ENCODE measurements around the gene GMNN.

GMNN gene

DNA sequence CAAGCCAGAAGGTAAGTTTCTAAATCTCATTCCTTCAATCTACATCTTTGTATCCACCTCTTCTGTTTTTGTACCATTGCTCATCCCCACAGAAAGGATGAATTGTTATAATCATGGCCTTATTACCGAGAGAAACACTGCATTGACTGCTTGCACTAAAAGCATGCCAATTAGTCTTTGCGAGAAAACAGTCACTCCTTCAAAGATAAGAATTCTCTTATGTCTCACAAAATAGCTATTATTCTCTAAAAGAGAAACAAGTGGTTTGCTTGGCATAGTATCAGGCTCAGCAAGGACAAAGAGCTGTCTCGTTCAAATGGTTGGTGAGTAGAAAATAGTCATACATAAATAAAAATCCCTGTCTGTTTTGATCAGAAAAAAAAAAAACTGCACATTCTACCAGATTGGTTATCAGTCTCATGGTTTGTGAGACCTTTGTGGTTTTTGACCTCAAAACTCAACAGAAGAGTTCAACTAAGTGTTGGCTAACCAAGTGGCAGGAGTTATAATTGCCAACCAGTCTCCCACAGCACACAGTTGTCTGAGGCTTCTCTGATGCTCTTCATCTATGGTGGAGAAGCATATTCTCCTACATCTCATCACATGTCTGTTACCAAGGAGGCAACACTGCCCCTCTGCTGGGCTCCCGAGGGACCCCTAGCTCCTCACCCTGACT lies 59.1 kb downstream of the GMNN start:
- Histone ChIP-seq H2BK15ac (replicated peaks; ENCODE audit: low read depth) (no peak overlapping the region), H3K56ac (ENCODE audit: low read length) (no peak overlapping the region), H2BK5ac (ENCODE audit: low read length) (no peak overlapping the region)

More for the DNA sequence above, 59.1 kb downstream of the GMNN start:
- H3K4ac ChIP-seq (ENCODE audit: low read depth, low read length): no peak overlapping the region
- H3K18ac ChIP-seq (ENCODE audit: low read length): no peak overlapping the region
- no peaks in the 10 kb centered on the region for H3K4me1 ChIP-seq (ENCODE audit: control insufficient read depth, low read depth, low read length)
- no peaks in the 10 kb centered on the region for H3K79me2 ChIP-seq (ENCODE audit: control insufficient read depth, insufficient read depth, low read length)
- H2AK5ac ChIP-seq (ENCODE audit: low read length): no peak overlapping the region
- DNase-seq: no peak
- no peak overlapping the region for H4K8ac ChIP-seq (ENCODE audit: low read depth, low read length)
- no peak overlapping the region for H3K4me2 ChIP-seq (ENCODE audit: low read length)
- H3K79me1 ChIP-seq (ENCODE audit: low read length): no peaks in the 10 kb centered on the region
- no peak overlapping the region for H3K4me3 ChIP-seq (ENCODE audit: low read length)
- no peak overlapping the region for H3K27ac ChIP-seq (ENCODE audit: low read depth, low read length)
- no peak overlapping the region for H2BK120ac ChIP-seq (ENCODE audit: low read depth, low read length)
- H4K5ac ChIP-seq (ENCODE audit: low read length): no peak overlapping the region
- no peak overlapping the region for H3K9ac ChIP-seq (ENCODE audit: low read length)
- H3K36me3 ChIP-seq (ENCODE audit: control insufficient read depth, insufficient read depth, low read length): no peaks in the 10 kb centered on the region
- no peak overlapping the region for H3K23ac ChIP-seq (ENCODE audit: low read length)
- WGBS (ENCODE audit: extremely low coverage, insufficient coverage, low lambda C conversion rate): no CpG with 5 or more reads among the region's 4 CpGs
- H3K27me3 ChIP-seq (ENCODE audit: insufficient read depth, low read length, poor library complexity): no peaks in the 10 kb centered on the region

Measured in mesendoderm (in vitro differentiated cells).